ENCODE measurements around the gene LRRC58.

- TF ChIP-seq, protein P1, sequence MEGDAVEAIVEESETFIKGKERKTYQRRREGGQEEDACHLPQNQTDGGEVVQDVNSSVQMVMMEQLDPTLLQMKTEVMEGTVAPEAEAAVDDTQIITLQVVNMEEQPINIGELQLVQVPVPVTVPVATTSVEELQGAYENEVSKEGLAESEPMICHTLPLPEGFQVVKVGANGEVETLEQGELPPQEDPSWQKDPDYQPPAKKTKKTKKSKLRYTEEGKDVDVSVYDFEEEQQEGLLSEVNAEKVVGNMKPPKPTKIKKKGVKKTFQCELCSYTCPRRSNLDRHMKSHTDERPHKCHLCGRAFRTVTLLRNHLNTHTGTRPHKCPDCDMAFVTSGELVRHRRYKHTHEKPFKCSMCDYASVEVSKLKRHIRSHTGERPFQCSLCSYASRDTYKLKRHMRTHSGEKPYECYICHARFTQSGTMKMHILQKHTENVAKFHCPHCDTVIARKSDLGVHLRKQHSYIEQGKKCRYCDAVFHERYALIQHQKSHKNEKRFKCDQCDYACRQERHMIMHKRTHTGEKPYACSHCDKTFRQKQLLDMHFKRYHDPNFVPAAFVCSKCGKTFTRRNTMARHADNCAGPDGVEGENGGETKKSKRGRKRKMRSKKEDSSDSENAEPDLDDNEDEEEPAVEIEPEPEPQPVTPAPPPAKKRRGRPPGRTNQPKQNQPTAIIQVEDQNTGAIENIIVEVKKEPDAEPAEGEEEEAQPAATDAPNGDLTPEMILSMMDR (IDR thresholded peaks at IDR 0.05; ENCODE audit: low read length), result no peak
- no peak for TF ChIP-seq EZH2 (IDR thresholded peaks at IDR 0.05; ENCODE audit: borderline replicate concordance, low read length)
These were observed 32.3 kb upstream of the LRRC58 start for GRCh38 chr3:120381503-120381902.

All from OCI-LY1 (cell line).